IMR-90 (cell line): ENCODE measurements around the gene LGALSL. TPM values are rescaled to one million over a fixed set of nuclear protein-coding genes. Genes with fewer than 3 reads are reported as not detected.

Source experiments
- ATAC-seq: fragments of 200-7000 bp; cut with Tn5 transposase; 2 replicates; pipeline ENCODE4 v1.9.1; 2020; ENCODE audit warnings: low read depth, mild to moderate bottlenecking, moderate library complexity
- BruUV-seq: library from RNA; stranded (reverse); fragments of 400-500 nt; replicated peaks from 2 replicates; lab custom pipeline; 2021; lab: Mats Ljungman, UMichigan
- CTCF ChIA-PET: fragments of 300-600 bp; formaldehyde crosslinking; extraction: SDS; loops from one replicate; lab custom pipeline; 2021; ENCODE audit warnings: antibody characterized with exemption; lab: Yijun Ruan, JAX
- POLR2A ChIA-PET: fragments of 300-600 bp; sonication (Branson Sonifier 250); formaldehyde crosslinking; loops from one replicate; lab custom pipeline; 2022; ENCODE audit warnings: antibody characterized with exemption; ENCODE audit not compliant: unreplicated experiment; lab: Charles Lee
- DNase-seq: peaks from one replicate; pipeline ENCODE4 v3.0.0; 2013
- H2AFZ ChIP-seq: replicated peaks from 2 replicates; pipeline ENCODE3; 2013; ENCODE audit warnings: low read length, mild to moderate bottlenecking; ENCODE audit not compliant: poor library complexity
- H2AK5ac ChIP-seq: 2 replicates; pipeline ENCODE4 v1.6.1; 2013; ENCODE audit warnings: low read depth, low read length, inconsistent platforms
- H2AK9ac ChIP-seq: replicated peaks from 2 replicates; pipeline ENCODE3; 2013; ENCODE audit warnings: mild to moderate bottlenecking, low read depth, low read length, moderate library complexity; ENCODE audit not compliant: poor library complexity
- H2BK120ac ChIP-seq: 2 replicates; pipeline ENCODE4 v1.6.1; 2013; ENCODE audit warnings: low read depth, low read length, inconsistent platforms
- H2BK15ac ChIP-seq: 3 replicates; pipeline ENCODE4 v1.6.1; 2013; ENCODE audit warnings: low read depth, low read length, inconsistent platforms
- H2BK20ac ChIP-seq: 2 replicates; pipeline ENCODE4 v1.6.1; 2013; ENCODE audit warnings: low read depth, mild to moderate bottlenecking, inconsistent platforms, low read length, moderate library complexity
- H2BK5ac ChIP-seq: 2 replicates; pipeline ENCODE4 v1.6.1; 2013; ENCODE audit warnings: mild to moderate bottlenecking, low read depth, low read length, inconsistent platforms; ENCODE audit not compliant: poor library complexity, severe bottlenecking
- H3K14ac ChIP-seq: replicated peaks from 2 replicates; pipeline ENCODE4 v1.6.1; 2013; ENCODE audit warnings: low read depth, low read length, inconsistent platforms
- H3K18ac ChIP-seq: 2 replicates; pipeline ENCODE4 v1.6.1; 2013; ENCODE audit warnings: low read depth, low read length, control low read depth
- H3K23ac ChIP-seq: 2 replicates; pipeline ENCODE4 v1.6.1; 2013; ENCODE audit warnings: low read depth, low read length, inconsistent platforms
- H3K27ac ChIP-seq: 2 replicates; pipeline ENCODE4 v1.5.1; 2013; ENCODE audit warnings: mild to moderate bottlenecking, control low read depth, low read length; ENCODE audit not compliant: insufficient read depth
- H3K27me3 ChIP-seq: 2 replicates; pipeline ENCODE4 v1.6.1; 2013; ENCODE audit warnings: low read length; ENCODE audit not compliant: control insufficient read depth, insufficient read depth
- H3K36me3 ChIP-seq: 2 replicates; pipeline ENCODE4 v1.6.1; 2013; ENCODE audit warnings: low read length, mixed read lengths; ENCODE audit not compliant: control insufficient read depth, insufficient read depth
- H3K4ac ChIP-seq: 2 replicates; pipeline ENCODE4 v1.6.1; 2013; ENCODE audit warnings: low read depth, low read length, inconsistent platforms
- H3K4me1 ChIP-seq: 2 replicates; pipeline ENCODE4 v1.6.1; 2013; ENCODE audit warnings: low read length, mixed read lengths; ENCODE audit not compliant: control insufficient read depth, insufficient read depth
- H3K4me2 ChIP-seq: 2 replicates; pipeline ENCODE4 v1.6.1; 2013; ENCODE audit warnings: low read depth, mild to moderate bottlenecking, control low read depth, low read length, moderate library complexity
- H3K4me3 ChIP-seq: 2 replicates; pipeline ENCODE4 v1.5.1; 2013; ENCODE audit warnings: low read depth, mild to moderate bottlenecking, control low read depth, low read length, moderate library complexity; ENCODE audit not compliant: insufficient read depth
- H3K56ac ChIP-seq: 2 replicates; pipeline ENCODE4 v1.6.1; 2013; ENCODE audit warnings: low read length, inconsistent platforms; ENCODE audit not compliant: insufficient read depth; ENCODE audit errors: extremely low read depth
- H3K79me1 ChIP-seq, 2 experiments: 2 replicates each; pipeline ENCODE4 v1.6.1; 2013; ENCODE audit warnings: low read length in 2 of 2, inconsistent platforms in 1 of 2, low read depth in 1 of 2
- H3K9ac ChIP-seq: 2 replicates; pipeline ENCODE4 v1.6.1; 2013; ENCODE audit warnings: low read depth, low read length, control low read depth
- H3K9me1 ChIP-seq: 2 replicates; pipeline ENCODE4 v1.6.1; 2013; ENCODE audit warnings: low read length, inconsistent platforms; ENCODE audit not compliant: insufficient read depth
- H3K9me3 ChIP-seq: 2 replicates; pipeline ENCODE4 v1.6.1; 2013; ENCODE audit warnings: low read length; ENCODE audit not compliant: control insufficient read depth, insufficient read depth
- H4K20me1 ChIP-seq: 2 replicates; pipeline ENCODE4 v1.6.1; 2013; ENCODE audit warnings: low read length, inconsistent platforms; ENCODE audit not compliant: insufficient read depth
- H4K5ac ChIP-seq: 2 replicates; pipeline ENCODE4 v1.6.1; 2013; ENCODE audit warnings: mild to moderate bottlenecking, low read depth, low read length, control low read depth
- H4K8ac ChIP-seq, 2 experiments: 2 replicates each; pipeline ENCODE4 v1.6.1; 2013; ENCODE audit warnings: low read depth in 2 of 2, low read length in 2 of 2, control low read depth in 1 of 2, inconsistent platforms in 1 of 2
- H4K91ac ChIP-seq: 2 replicates; pipeline ENCODE4 v1.6.1; 2013; ENCODE audit warnings: low read depth, low read length, inconsistent platforms; ENCODE audit not compliant: insufficient read depth
- MAFK ChIP-seq: IDR thresholded peaks from 2 replicates; pipeline ENCODE4 v1.6.1; 2012; ENCODE audit warnings: low read depth, low read length, improper control_type of control experiment
- MAZ ChIP-seq: IDR thresholded peaks from 2 replicates; pipeline ENCODE4 v1.6.1; 2012; ENCODE audit warnings: low read depth, mild to moderate bottlenecking, low read length, improper control_type of control experiment, moderate library complexity, borderline replicate concordance
- SMC3 ChIP-seq: fragments of 150-350 bp; IDR thresholded peaks from 2 replicates; pipeline ENCODE4 v1.6.1; 2016; ENCODE audit warnings: low read depth, mild to moderate bottlenecking, antibody characterized with exemption, low read length, moderate library complexity
- WGBS, 2 experiments: methylation state at CpG; one replicate each; pipeline versions ENCODE4 v1.1.5 to v1.1.7; 2013; ENCODE audit warnings: missing lambda C conversion rate in 2 of 2; ENCODE audit not compliant: insufficient read length in 1 of 2; ENCODE audit errors: extremely low coverage in 2 of 2; 5-methylcytosine and 5-hydroxymethylcytosine counted together
- dilution Hi-C: fragments of 300-500 bp; cut with HindIII; formaldehyde crosslinking; loops from one replicate; pipeline ENCODE4 v1.14.3; 2018; ENCODE audit warnings: low sequenced_read_pairs; ENCODE audit not compliant: unreplicated experiment
- in situ Hi-C: fragments of 300-500 bp; cut with MboI; formaldehyde crosslinking; loops from 3 replicates; pipeline ENCODE4 v1.14.3; 2019; ENCODE audit warnings: low sequenced_read_pairs, inconsistent platforms, mixed read lengths
- intact Hi-C: fragments of 100-400 bp; cut with micrococcal nuclease; formaldehyde crosslinking; loops from 2 replicates; pipeline ENCODE4 v1.10.0; 2022
- polyA plus RNA-seq, 3 experiments: library from polyadenylated mRNA; depleted of rRNA; stranded (reverse); fragments of >200 nt; gene quantifications; 2 replicates each; pipeline ENCODE4 v1.2.3, GENCODE V29; 2012; ENCODE audit warnings: low replicate concordance in 1 of 3
- total RNA-seq: library from RNA; depleted of rRNA; stranded (reverse); fragments of >200 nt; gene quantifications from 2 replicates; pipeline ENCODE4 v1.2.3, GENCODE V29; 2012

LGALSL gene
- total and polyA plus RNA-seq, 2 of the 4 experiments (the other 2 are of a cell fraction) = 0.86 to 2.9 TPM

GRCh38 chr2:64471600-64471999 is 17.6 kb downstream of the LGALSL start:
- H2AK9ac ChIP-seq = no peak overlapping the region
- ATAC-seq = no peak
- H4K20me1 ChIP-seq = no peaks in the 10 kb centered on the region
- H3K36me3 ChIP-seq = no peaks in the 10 kb centered on the region
- dilution Hi-C loops = no loop called here
- H2BK120ac ChIP-seq = no peak overlapping the region
- no CpG with 5 or more reads among the region's 4 CpGs for WGBS, 2 experiments
- no peak overlapping the region for H2AFZ ChIP-seq
- no peak overlapping the region for H3K27ac ChIP-seq
- H2BK20ac ChIP-seq = no peak overlapping the region
- H3K9me3 ChIP-seq = no peaks in the 10 kb centered on the region
- no TSS peak for BruUV-seq
- no peak overlapping the region for H3K4ac ChIP-seq
- no peak overlapping the region for H4K5ac ChIP-seq
- H3K79me1 ChIP-seq = no peaks in the 10 kb centered on the region
- no peak overlapping the region for H2BK5ac ChIP-seq
- no peaks in the 10 kb centered on the region for H3K9me1 ChIP-seq
- no peak overlapping the region for H3K4me2 ChIP-seq
- H2AK5ac ChIP-seq = no peak overlapping the region
- H3K4me3 ChIP-seq = no peak overlapping the region
- DNase-seq = no peak
- H3K14ac ChIP-seq = no peak overlapping the region
- H2BK15ac ChIP-seq = no peak overlapping the region
- H3K56ac ChIP-seq = no peak overlapping the region
- no peak overlapping the region for H3K18ac ChIP-seq
- H3K9ac ChIP-seq = no peak overlapping the region
- no peak overlapping the region for H3K23ac ChIP-seq
- peaks cover 59% of the 10 kb centered on the region for H3K27me3 ChIP-seq
- intact Hi-C loops = no loop called here
- CTCF ChIA-PET = no interaction called here
- H3K4me1 ChIP-seq = no peaks in the 10 kb centered on the region
- H4K8ac ChIP-seq = no peak overlapping the region
- TF ChIP-seq MAZ (no peak), MAFK (no peak), SMC3 (no peak)
- H4K91ac ChIP-seq = no peak overlapping the region
- in situ Hi-C loops = no loop called here
- POLR2A ChIA-PET = no interaction called here
